Neutrophil (primary cell): ENCODE measurements around the gene PANK4.
"Not testable (repeated sequence)": the region's sequence is repeated elsewhere in the genome, so short reads cannot be mapped to it uniquely, and the experiment has no call there.

ENCODE experiments used
- H3K27ac ChIP-seq: fragments of 200-600 bp; sonication (generic); 2 replicates; pipeline ENCODE4 v1.5.1; 2016; ENCODE audit warnings: mild to moderate bottlenecking, moderate library complexity
- H3K27me3 ChIP-seq: fragments of 200-600 bp; sonication (generic); 2 replicates; pipeline ENCODE4 v1.6.0; 2016; ENCODE audit warnings: mild to moderate bottlenecking
- H3K36me3 ChIP-seq: fragments of 200-600 bp; sonication (generic); 2 replicates; pipeline ENCODE4 v1.5.1; 2017
- H3K4me1 ChIP-seq, 2 experiments: fragments of 200-600 bp in 1 of 2; sonication (generic) in 1 of 2; 1 replicate in 1 of 2; 2 replicates in 1 of 2; pipeline versions ENCODE4 v1.5.1 to v1.6.1; 2013 to 2016; ENCODE audit warnings: low read depth in 1 of 2, low read length in 1 of 2, mild to moderate bottlenecking in 1 of 2, moderate library complexity in 1 of 2; ENCODE audit not compliant: control insufficient read depth in 1 of 2, insufficient read depth in 1 of 2
- H3K4me3 ChIP-seq, 2 experiments: fragments of 200-600 bp in 1 of 2; sonication (generic) in 1 of 2; 1 replicate in 1 of 2; 2 replicates in 1 of 2; pipeline ENCODE4 v1.5.1; 2013 to 2016; ENCODE audit warnings: low read depth in 1 of 2, low read length in 1 of 2, mild to moderate bottlenecking in 1 of 2, moderate library complexity in 1 of 2
- H3K9me3 ChIP-seq: fragments of 200-600 bp; sonication (generic); 2 replicates; pipeline ENCODE4 v1.5.1; 2016
- TF ChIP-seq, protein P1 (sequence below): fragments of 200-600 bp; sonication (generic); IDR thresholded peaks from 2 replicates; pipeline ENCODE4 v1.5.1; 2016; ENCODE audit warnings: antibody characterized with exemption

PANK4 gene

DNA sequence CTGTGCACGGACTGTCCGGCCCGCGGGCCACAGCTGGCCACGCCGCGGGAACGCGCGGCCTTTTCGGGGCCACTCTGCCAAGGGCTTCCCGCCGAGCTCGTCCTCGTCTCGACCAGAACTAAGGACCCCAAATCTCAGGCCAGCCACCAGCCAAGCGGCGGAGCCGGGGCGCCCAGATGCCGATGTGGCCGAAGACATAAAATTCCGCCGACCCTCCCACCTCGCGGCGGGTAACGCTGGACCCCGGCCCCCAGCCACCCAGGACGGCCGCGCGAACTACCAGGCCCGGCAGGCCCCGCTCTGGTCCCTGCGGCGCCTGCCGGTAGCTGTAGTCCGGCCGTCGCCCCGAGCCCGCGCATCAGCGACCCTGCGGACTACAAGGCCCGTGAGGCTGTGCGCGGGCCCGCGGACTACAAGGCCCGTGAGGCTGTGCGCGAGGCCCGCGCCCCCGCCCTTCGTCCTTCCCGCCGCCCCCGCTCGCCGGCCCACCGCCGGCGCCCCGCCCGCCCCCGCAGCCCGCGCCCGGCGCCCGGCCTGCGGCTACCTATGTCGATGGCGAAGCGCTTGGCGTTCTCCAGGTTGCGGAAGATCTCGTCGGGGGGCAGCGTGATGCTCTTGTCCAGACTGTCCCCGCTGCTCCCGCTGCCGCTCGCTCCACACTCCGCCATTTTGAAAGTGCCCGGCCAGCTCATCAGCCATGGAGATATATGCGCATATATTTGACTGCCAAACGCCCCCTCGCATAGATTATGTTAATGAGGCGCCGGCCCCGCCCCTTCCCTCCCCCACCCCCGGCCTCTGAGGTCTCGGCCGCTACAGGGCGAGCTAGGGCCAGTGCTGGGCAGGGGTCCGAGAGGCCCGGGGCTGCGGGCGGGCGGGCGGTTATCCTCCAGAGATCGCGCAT lies at the start of gene PANK4:
PANK4 (minus strand) TSS at position 677 of the 904 bp plus-strand sequence; CDS start at position 668, 9 bp downstream.
- TF ChIP-seq, protein P1, sequence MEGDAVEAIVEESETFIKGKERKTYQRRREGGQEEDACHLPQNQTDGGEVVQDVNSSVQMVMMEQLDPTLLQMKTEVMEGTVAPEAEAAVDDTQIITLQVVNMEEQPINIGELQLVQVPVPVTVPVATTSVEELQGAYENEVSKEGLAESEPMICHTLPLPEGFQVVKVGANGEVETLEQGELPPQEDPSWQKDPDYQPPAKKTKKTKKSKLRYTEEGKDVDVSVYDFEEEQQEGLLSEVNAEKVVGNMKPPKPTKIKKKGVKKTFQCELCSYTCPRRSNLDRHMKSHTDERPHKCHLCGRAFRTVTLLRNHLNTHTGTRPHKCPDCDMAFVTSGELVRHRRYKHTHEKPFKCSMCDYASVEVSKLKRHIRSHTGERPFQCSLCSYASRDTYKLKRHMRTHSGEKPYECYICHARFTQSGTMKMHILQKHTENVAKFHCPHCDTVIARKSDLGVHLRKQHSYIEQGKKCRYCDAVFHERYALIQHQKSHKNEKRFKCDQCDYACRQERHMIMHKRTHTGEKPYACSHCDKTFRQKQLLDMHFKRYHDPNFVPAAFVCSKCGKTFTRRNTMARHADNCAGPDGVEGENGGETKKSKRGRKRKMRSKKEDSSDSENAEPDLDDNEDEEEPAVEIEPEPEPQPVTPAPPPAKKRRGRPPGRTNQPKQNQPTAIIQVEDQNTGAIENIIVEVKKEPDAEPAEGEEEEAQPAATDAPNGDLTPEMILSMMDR: peak; percentile 33
- no peaks in the 10 kb centered on the region for H3K9me3 ChIP-seq
- H3K27ac ChIP-seq: peak within 1 kb of the TSS; percentile 77
- peaks cover 45% of the 10 kb centered on the region for H3K27me3 ChIP-seq
- peak within 1 kb of the TSS; percentile 72 to 77 for H3K4me3 ChIP-seq
- H3K36me3 ChIP-seq: peaks cover 5% of the 10 kb centered on the region
- H3K4me1 ChIP-seq: peaks cover 26 to 34% of the 10 kb centered on the region in 2 experiments

DNA sequence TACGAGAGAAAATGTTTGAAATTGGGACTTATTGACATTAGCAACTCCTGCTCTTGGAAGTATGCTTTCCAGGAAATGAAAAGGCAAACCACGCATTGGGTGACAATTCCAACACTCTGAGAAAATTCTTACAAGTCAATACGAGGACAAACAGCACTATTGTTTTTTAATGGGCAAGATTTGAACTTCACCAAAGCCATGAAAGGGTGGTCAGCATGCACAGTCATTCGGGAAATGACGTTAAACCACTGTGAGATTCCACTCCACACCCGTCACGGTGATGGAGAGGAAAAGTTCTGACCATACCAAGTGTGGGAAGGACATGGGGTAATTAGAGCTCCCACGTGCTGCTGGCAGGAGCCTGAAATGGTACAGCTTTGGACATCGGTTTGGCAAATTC lies 48.0 kb upstream of the PANK4 start:
- H3K4me3 ChIP-seq: no peak overlapping the region
- TF ChIP-seq, protein P1: no peak
- H3K27ac ChIP-seq: no peak overlapping the region
- no peaks in the 10 kb centered on the region for H3K36me3 ChIP-seq
- no peaks in the 10 kb centered on the region for H3K27me3 ChIP-seq
- peaks cover 35 to 38% of the 10 kb centered on the region in 2 experiments for H3K4me1 ChIP-seq
- no peaks in the 10 kb centered on the region for H3K9me3 ChIP-seq

DNA sequence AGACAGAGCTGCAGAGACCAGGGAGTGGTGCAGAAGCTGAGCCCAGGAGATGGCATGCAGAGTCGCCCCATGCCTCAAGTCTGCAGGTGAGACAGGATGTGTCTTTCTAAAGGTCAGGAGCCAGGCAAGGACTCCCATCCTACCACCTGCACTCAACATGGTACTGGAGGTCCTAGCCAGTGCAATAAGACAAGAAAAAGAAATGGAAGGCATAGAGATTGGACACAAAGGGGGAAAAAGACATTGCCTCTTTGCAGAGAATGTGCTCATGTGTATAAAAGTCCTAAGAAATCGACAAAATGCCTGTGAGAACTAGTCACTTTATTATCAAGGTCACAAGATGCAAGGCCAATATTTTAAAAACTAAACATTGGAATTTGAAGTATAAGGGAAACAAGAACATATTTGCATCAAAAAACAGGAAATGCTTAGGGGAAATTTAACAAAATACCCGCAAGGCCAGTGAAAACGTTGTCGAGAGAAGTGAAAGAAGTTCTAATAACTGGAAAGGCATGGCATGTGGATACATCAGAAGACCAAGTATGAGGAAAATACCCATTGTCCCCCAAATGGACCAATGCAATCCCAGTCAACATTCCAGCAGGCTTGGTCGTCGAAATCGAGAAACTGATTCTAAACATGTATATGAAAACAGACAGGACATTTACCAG lies 47.0 kb upstream of the PANK4 start:
- no peaks in the 10 kb centered on the region for H3K36me3 ChIP-seq
- TF ChIP-seq, protein P1: no peak
- H3K27ac ChIP-seq: no peak overlapping the region
- no peak overlapping the region for H3K4me3 ChIP-seq
- no peaks in the 10 kb centered on the region for H3K27me3 ChIP-seq
- H3K9me3 ChIP-seq: no peaks in the 10 kb centered on the region
- H3K4me1 ChIP-seq: peaks cover 29 to 31% of the 10 kb centered on the region in 2 experiments

DNA sequence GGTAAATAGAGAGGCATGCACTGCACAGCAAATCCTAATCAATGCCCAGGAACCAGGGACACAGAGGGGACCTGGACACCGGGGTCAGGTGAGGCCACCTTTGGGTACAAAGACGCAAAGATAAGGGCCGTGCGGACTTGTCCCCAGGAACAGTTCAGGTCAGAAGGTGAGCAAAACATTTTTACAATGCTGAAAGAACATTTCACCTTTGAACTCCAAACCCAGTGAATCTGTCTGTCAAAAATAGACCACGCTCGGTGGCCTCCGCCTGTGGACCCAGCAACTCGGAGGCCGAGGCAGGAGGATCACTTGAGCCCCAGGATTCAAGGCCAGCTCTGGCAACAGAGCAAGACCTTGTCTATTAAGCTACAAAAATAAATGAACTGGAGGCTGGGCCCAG lies 45.0 kb upstream of the PANK4 start:
- Histone ChIP-seq H3K9me3 (no peaks in the 10 kb centered on the region), H3K4me3 (no peak overlapping the region), H3K4me1 (peaks cover 9 to 10% of the 10 kb centered on the region in 2 experiments), H3K27ac (no peak overlapping the region), H3K36me3 (no peaks in the 10 kb centered on the region), H3K27me3 (no peaks in the 10 kb centered on the region)
- TF ChIP-seq, protein P1: no peak

DNA sequence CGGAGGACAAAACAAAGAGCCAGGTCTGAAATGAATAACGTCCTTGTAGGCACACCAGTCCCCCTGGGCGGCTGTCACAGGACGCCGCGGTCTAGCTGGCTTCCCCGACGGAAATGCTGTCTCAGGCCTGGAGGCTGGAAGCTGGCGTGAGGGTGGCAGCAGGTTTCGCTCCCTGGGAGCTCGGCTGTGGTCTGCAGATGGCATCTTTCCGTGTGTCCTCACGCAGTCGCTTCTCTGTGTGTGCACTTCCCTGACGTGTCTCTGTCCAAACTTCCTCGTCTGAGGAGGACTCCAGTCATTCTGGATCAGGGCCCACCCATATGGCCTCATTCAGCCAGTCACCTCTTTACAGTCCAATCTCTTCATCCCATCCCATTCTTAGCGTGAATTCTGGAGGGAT lies 43.9 kb upstream of the PANK4 start:
- Histone ChIP-seq H3K4me1 (peaks cover 0 to under 1% of the 10 kb centered on the region in 2 experiments), H3K27me3 (no peaks in the 10 kb centered on the region), H3K4me3 (no peak overlapping the region), H3K9me3 (no peaks in the 10 kb centered on the region), H3K27ac (no peak overlapping the region), H3K36me3 (no peaks in the 10 kb centered on the region)
- TF ChIP-seq, protein P1: no peak

DNA sequence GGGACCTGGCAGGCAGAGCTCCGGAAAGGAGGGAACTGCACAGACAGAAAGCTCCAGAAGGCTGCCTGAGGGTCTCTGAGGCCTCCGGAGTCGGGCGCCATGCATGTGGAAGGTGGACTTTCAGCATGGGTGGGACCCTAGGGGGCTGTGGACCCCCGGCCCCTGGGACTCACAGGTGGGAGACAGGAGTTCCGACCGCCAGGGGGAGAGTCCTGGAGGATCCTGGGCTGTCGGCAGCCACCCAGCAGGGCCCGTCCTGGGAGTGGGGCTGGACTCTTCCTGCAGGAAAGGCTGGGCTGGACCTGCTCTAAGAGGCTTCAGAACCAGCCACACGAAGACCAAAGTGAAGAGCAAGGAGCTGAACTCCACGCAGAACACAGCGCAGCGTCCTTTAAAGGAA lies 43.3 kb upstream of the PANK4 start:
- not testable (repeated sequence) for H3K4me3 ChIP-seq, H3K36me3 ChIP-seq, H3K27me3 ChIP-seq, H3K4me1 ChIP-seq, H3K27ac ChIP-seq, H3K9me3 ChIP-seq
